HepG2 (cell line): ENCODE results near the gene HIBADH. TPM values are rescaled to one million over a fixed set of nuclear protein-coding genes. Genes with fewer than 3 reads are reported as not detected.

Experiments used
- ATAC-seq: fragments of 200-7000 bp; cut with Tn5 transposase; 3 replicates; pipeline ENCODE4 v1.9.1; 2020; ENCODE audit warnings: mild to moderate bottlenecking, moderate library complexity
- BruUV-seq: library from RNA; stranded (reverse); fragments of 400-500 nt; replicated peaks from 2 replicates; lab custom pipeline; 2021; lab: Mats Ljungman, UMichigan
- CTCF ChIA-PET: fragments of 300-600 bp; formaldehyde crosslinking; extraction: SDS; loops from one replicate; lab custom pipeline; 2021; ENCODE audit warnings: low total read pairs, inconsistent platforms, low intra/inter-chr PET ratio; lab: Yijun Ruan, JAX
- POLR2A ChIA-PET: fragments of 350-600 bp; sonication (Branson Sonifier 250); formaldehyde crosslinking; loops from one replicate; lab custom pipeline; 2020; ENCODE audit warnings: antibody characterized with exemption, inconsistent platforms; lab: Yijun Ruan, JAX
- DNase-seq: peaks from one replicate; pipeline ENCODE4 v3.0.0-alpha.2; 2015; ENCODE audit warnings: low spot score
- FAIRE-seq: peaks from 3 replicates; lab custom pipeline; 2011; peaks lifted over from hg19 to GRCh38; lab: Jason Lieb, UNC
- H2AFZ ChIP-seq: one replicate; pipeline ENCODE4 v1.6.1; 2011; ENCODE audit warnings: low read length, inconsistent platforms
- H3K27ac ChIP-seq: fragments of 300-600 bp; 3 replicates; pipeline ENCODE4 v1.8.0; 2011; ENCODE audit warnings: mixed run types, mild to moderate bottlenecking, mixed read lengths, low read length, inconsistent platforms; ENCODE audit not compliant: insufficient read depth; ENCODE audit errors: extremely low read length
- H3K27me3 ChIP-seq, 2 experiments: fragments of 200-600 bp in 1 of 2; 2 replicates in 1 of 2; 3 replicates in 1 of 2; pipeline versions ENCODE4 v1.6.0 to v1.8.0; 2011; ENCODE audit warnings: low read length in 2 of 2, mild to moderate bottlenecking in 2 of 2, moderate library complexity in 2 of 2, inconsistent platforms in 1 of 2; ENCODE audit not compliant: insufficient read depth in 2 of 2, control insufficient read depth in 1 of 2
- H3K36me3 ChIP-seq, 2 experiments: fragments of 200-600 bp in 1 of 2; replicated peaks in 1 of 2; 2 replicates in 1 of 2; 3 replicates in 1 of 2; pipeline versions ENCODE4 v1.5.1 to v1.8.0; 2011; ENCODE audit warnings: low read length in 2 of 2, inconsistent platforms in 1 of 2; ENCODE audit not compliant: insufficient read depth in 2 of 2, control insufficient read depth in 1 of 2
- H3K4me1 ChIP-seq: 2 replicates; pipeline ENCODE4 v1.5.1; 2012; ENCODE audit warnings: low read length, inconsistent platforms; ENCODE audit not compliant: insufficient read depth
- H3K4me2 ChIP-seq: 2 replicates; pipeline ENCODE4 v1.6.0; 2011; ENCODE audit warnings: low read depth, low read length, inconsistent platforms
- H3K4me3 ChIP-seq, 3 experiments: fragments of 200-600 bp in 1 of 3; sonication (generic), shearing (Covaris generic) in 1 of 3; replicated peaks in 1 of 3; 2 replicates each; pipeline ENCODE4 v1.5.1; 2011 to 2016; ENCODE audit warnings: low read length in 3 of 3, inconsistent platforms in 2 of 3, low read depth in 2 of 3, mild to moderate bottlenecking in 2 of 3, control low read depth in 1 of 3, mixed read lengths in 1 of 3; ENCODE audit not compliant: insufficient read depth in 1 of 3
- H3K79me2 ChIP-seq: one replicate; pipeline ENCODE4 v1.6.1; 2011; ENCODE audit warnings: low read length, inconsistent platforms; ENCODE audit not compliant: insufficient read depth
- H3K9ac ChIP-seq: 2 replicates; pipeline ENCODE4 v1.6.0; 2011; ENCODE audit warnings: mild to moderate bottlenecking, low read depth, low read length, inconsistent platforms; ENCODE audit not compliant: insufficient read depth
- H3K9me3 ChIP-seq: 2 replicates; pipeline ENCODE4 v1.5.1; 2012; ENCODE audit warnings: mild to moderate bottlenecking, low read length
- H4K20me1 ChIP-seq: 2 replicates; pipeline ENCODE4 v1.6.0; 2011; ENCODE audit warnings: inconsistent platforms, mild to moderate bottlenecking, low read length, moderate library complexity; ENCODE audit not compliant: insufficient read depth
- CC2D1A ChIP-seq: sonication (generic); formaldehyde crosslinking; IDR thresholded peaks from 2 replicates; pipeline ENCODE4 v1.8.1; 2023; ENCODE audit warnings: mild to moderate bottlenecking, missing genetic modification reagents
- LBX2 ChIP-seq: sonication (generic); formaldehyde crosslinking; IDR thresholded peaks from 2 replicates; pipeline ENCODE4 v1.5.0; 2020; ENCODE audit warnings: missing genetic modification reagents, mild to moderate bottlenecking, borderline replicate concordance
- LRRFIP1 ChIP-seq: sonication (generic); formaldehyde crosslinking; conservative IDR thresholded peaks from 2 replicates; pipeline ENCODE4 v1.4.0; 2020; ENCODE audit warnings: missing genetic modification reagents
- MAFK ChIP-seq, 2 experiments: IDR thresholded peaks in 1 of 2; conservative IDR thresholded peaks in 1 of 2; 2 replicates each; pipeline ENCODE4 v1.6.1; 2011; ENCODE audit warnings: improper control_type of control experiment in 2 of 2, low read length in 2 of 2
- NFIC ChIP-seq: IDR thresholded peaks from 2 replicates; pipeline ENCODE4 v1.6.1; 2012; ENCODE audit warnings: mild to moderate bottlenecking, low read length, inconsistent platforms
- PLRG1 ChIP-seq: fragments of 450-650 bp; conservative IDR thresholded peaks from 2 replicates; pipeline ENCODE4 v1.6.1; 2016
- PTBP1 ChIP-seq: fragments of 200-400 bp; formaldehyde crosslinking; IDR thresholded peaks from 2 replicates; pipeline ENCODE4 v1.6.1; 2018; ENCODE audit warnings: low read length, low read depth; ENCODE audit not compliant: poor library complexity, severe bottlenecking
- RARG ChIP-seq: sonication (generic); formaldehyde crosslinking; IDR thresholded peaks from 2 replicates; pipeline ENCODE4 v1.4.0; 2020; ENCODE audit warnings: low read depth, mild to moderate bottlenecking, missing genetic modification reagents
- RXRB ChIP-seq: IDR thresholded peaks from 2 replicates; pipeline ENCODE4 v1.6.1; 2016; ENCODE audit warnings: borderline replicate concordance, missing genetic modification reagents, missing compliant biosample characterization
- ZFY ChIP-seq: sonication (generic); formaldehyde crosslinking; IDR thresholded peaks from 2 replicates; pipeline ENCODE4 v1.4.0; 2020; ENCODE audit warnings: missing genetic modification reagents
- ZNF331 ChIP-seq: sonication (generic); formaldehyde crosslinking; IDR thresholded peaks from 2 replicates; pipeline ENCODE4 v1.4.0; 2020; ENCODE audit warnings: missing genetic modification reagents
- WGBS: methylation state at CpG from one replicate; pipeline ENCODE4 v1.1.6; 2017; ENCODE audit warnings: low lambda C conversion rate; 5-methylcytosine and 5-hydroxymethylcytosine counted together
- in situ Hi-C: cut with HindIII; loops from 2 replicates; pipeline ENCODE4 v1.10.0; 2017; ENCODE audit warnings: low pct_unique_long_range_greater_than_20kb; ENCODE audit not compliant: extremely low pct_ligation_motif_present
- intact Hi-C: fragments of 100-400 bp; cut with micrococcal nuclease; formaldehyde crosslinking; loops from one replicate; pipeline ENCODE4 v1.10.0; 2022; ENCODE audit not compliant: unreplicated experiment
- polyA plus RNA-seq, 8 experiments: library from polyadenylated mRNA; depleted of rRNA in 3 of 8; stranded (reverse) in 7 of 8; unstranded in 1 of 8; fragments of >200 nt; fragmentation: Illumina TruSeq in 4 of 8; extraction: Trizol in 4 of 8; gene quantifications; 2 replicates each; pipeline versions ENCODE4 v1.2.1 to v1.2.3, GENCODE V29; 2011 to 2016; ENCODE audit warnings: low read depth in 4 of 8, missing spikeins in 1 of 8, mixed read lengths in 1 of 8; ENCODE audit not compliant: insufficient read depth in 1 of 8
- total RNA-seq, 5 experiments: library from RNA; depleted of rRNA; stranded (reverse); fragments of >200 nt; fragmentation: Illumina TruSeq; extraction: Trizol; gene quantifications; 2 replicates each; pipeline ENCODE4 v1.2.3, GENCODE V29; 2016; ENCODE audit warnings: low read depth in 1 of 5
- TF ChIP-seq, protein P1 (sequence below): sonication (generic); formaldehyde crosslinking; IDR thresholded peaks from 2 replicates; pipeline ENCODE4 v1.4.0; 2020; ENCODE audit warnings: missing genetic modification reagents

The HIBADH gene
- total and polyA plus RNA-seq, 2 of the 13 experiments (the other 11 are each of a cell fraction or from before 2014, with no cell fraction given), result 49.9 to 59.5 TPM

- Histone ChIP-seq H2AFZ (no peak overlapping the region), H3K9me3 (no peaks in the 10 kb centered on the region), H3K27ac (peak overlapping the region; percentile 70), H3K27me3 (no peaks in the 10 kb centered on the region), H3K79me2 (no peaks in the 10 kb centered on the region), H3K4me3 (peak overlapping the region; percentile 9 to 38 (median 13); a peak in 2 of 6 replicates), H3K4me1 (peaks cover 68% of the 10 kb centered on the region), H3K4me2 (peak overlapping the region; percentile 57), H4K20me1 (no peaks in the 10 kb centered on the region), H3K36me3 (no peaks in the 10 kb centered on the region; a peak in 1 of 5 replicates), H3K9ac (no peak overlapping the region)
- in situ Hi-C loops, result no loop called here
- DNase-seq (no peak), FAIRE-seq (no peak), ATAC-seq (no peak)
- CTCF ChIA-PET, result no interaction called here
- TF ChIP-seq ZFY (no peak), PLRG1 (no peak), PTBP1 (no peak), LBX2 (CRISPR knock-in tag) (no peak), RARG (no peak), NFIC (no peak), CC2D1A (CRISPR knock-in tag) (no peak), RXRB (CRISPR knock-in tag) (no peak), ZNF331 (no peak), LRRFIP1 (CRISPR knock-in tag) (no peak), MAFK (conservative IDR thresholded peaks at IDR 0.05 in 1 of 2, IDR thresholded peaks at IDR 0.05 in 1 of 2; ENCODE audit: low read length in 2 of 2) (no peak)
- TF ChIP-seq, protein P1, sequence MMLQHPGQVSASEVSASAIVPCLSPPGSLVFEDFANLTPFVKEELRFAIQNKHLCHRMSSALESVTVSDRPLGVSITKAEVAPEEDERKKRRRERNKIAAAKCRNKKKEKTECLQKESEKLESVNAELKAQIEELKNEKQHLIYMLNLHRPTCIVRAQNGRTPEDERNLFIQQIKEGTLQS (CRISPR knock-in tag), result no peak
- POLR2A ChIA-PET, result interaction anchor here (3.0 kb wide), 1 partner anchor 12 kb away, joined by 27 read pairs; no protein-coding TSS in a partner anchor
- WGBS, result 57% methylated on average over 2 of the region's 2 CpGs
- intact Hi-C loops, result loop anchor here (10.0 kb wide), 1 partner anchor 410 kb away; no protein-coding TSS in a partner anchor
- BruUV-seq, result no TSS peak
Observed at GRCh38 chr7:27605283-27605682, 57.4 kb downstream of the HIBADH start.
